Measurements from ENCODE around the gene WNT3A.

DNA sequence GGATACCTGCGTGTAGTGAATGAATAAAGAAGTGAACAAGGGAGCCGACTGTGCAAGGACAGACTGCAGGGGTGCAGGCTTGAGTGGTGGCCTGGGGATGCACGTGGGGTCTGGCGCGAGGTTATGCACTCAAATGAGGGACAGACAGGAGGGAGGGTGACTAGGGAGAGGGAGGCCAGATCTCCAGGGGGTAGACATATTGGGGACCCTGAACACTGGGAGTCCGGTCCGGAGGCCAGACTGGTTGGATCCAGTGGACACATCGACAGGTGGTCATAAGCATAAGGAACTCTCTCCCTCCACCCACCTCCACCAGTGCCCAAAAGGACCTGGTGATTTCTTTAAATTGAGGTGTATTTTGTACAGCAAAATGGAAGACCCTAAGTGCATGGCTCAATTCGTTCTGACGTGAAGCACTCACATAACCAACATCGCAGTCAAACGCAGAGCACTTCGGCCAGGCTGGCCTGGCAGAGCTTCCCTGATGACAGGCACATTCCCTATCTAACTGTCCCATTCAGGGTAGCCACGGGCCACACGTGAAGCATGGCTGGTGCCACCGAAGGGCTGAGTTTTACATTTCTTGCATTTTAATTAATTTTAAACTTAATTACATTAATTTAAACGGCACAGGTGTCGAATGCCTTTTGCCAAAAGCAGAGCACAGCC, 14.0 kb downstream of the WNT3A start:
- TF ChIP-seq CTCF (IDR thresholded peaks at IDR 0.05) (no peak), EP300 (IDR thresholded peaks at IDR 0.05) (no peak)
